HG02884 (cell line): Measurements from ENCODE around the gene NAT10.

Source experiments
- ATAC-seq: cut with Tn5 transposase; IDR thresholded peaks from one replicate; pipeline ENCODE4 v1.9.1; 2021; ENCODE audit warnings: mild to moderate bottlenecking, moderate library complexity; ENCODE audit not compliant: unreplicated experiment

NAT10 gene

GRCh38 chr11:34105957-34106504 is 602 bp downstream of the NAT10 start:
- ATAC-seq = no peak

DNA sequence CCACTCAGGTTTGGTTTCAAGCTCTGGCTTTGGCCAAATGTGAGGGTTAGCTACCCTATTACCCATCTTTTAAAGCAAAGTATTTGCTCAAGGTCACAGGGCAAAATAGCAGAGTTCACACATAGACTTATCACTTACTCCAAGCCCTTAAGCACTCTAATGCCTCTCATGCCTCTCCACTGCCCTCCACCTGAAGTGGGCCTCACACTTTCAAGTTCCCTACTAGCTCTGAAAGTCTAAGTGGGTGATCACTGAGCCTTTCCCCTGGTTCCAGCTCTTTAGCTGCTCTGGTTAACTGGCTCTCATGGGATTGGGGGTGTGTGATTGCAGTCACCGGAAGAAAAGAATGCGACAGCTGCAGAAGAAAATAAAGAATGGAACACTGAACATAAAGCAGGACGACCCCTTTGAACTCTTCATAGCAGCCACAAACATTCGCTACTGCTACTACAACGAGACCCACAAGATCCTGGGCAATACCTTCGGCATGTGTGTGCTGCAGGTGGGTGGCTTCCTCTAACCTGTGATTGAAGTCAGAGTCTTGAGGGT is 6.4 kb downstream of the NAT10 start:
- no peak for ATAC-seq

DNA sequence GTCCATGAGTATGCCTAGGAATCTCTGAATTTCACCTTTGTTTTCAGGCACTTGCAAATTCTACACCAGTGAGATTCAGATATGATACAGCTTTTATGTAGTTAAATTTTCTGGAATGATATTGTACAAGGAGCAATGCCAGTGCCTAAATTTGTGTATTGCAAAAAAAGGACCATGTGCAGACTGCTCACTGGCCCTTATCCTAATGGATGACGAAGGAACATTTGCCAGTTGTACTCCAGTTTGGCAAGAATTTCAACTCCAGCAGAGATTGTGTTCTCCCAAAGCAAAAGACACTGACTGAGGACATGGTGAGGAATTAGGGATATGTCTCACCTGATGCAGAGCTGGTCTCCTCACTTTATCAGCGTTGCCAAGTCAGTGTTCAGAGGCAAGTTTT is 8.6 kb downstream of the NAT10 start:
- no peak for ATAC-seq

- ATAC-seq = no peak
Observed at GRCh38 chr11:34114471-34114870, 9.0 kb downstream of the NAT10 start.

DNA sequence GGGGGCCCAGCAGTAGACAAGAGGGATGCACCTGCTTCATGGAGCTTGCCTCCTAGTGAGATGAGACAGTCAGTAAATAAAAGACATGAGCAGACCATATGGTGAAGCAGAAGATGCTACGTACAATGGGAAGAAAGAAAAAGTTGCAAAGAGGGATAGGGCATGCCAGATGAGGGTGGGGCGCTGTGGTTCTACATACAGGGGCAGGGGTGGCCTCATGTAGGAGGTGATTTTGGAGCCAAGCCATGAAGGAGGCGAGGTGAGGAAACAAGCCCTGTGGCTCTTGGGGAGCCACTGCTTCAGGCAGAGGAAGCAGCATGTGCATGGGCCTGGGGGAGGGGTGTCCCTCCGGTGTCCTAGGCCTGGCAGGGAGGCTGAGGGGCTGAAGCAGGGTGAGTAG is 15.2 kb downstream of the NAT10 start:
- ATAC-seq = no peak

DNA sequence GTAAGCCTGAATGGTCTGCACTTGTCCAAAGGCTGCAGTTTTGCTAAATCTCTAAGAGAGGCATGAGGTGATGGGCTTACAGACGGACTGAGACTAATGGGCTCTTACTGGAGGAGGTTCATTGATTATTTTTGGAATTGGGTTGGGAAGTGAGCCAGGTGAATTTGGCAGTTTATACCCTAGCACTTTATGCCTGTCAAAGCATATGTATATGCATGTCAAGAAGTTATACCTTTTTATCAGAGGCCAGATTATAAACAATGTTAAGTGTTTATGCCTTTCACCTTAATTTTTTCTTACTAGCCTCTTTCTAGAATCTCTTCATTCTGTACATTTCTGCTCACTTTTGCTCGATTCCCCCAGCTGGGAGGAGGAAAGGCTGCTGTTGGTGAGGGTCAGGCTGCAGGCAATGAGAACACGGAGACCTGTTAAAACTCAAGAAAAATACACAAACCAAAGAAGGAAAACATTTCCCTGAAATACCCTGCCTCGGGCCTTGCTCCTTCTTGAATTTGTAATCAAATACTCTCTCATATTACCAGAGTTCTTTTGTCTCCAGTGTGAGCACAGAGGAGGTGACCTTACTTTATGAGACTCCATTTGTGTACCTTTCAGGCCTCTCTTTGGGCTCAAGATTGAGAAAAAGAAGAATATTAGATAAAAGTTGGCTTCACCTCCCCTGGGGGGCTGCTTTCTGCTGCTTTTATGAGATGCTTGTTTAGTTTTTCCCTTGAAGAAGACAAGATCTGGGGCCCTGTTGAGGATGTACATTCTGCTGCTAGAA is 19.6 kb downstream of the NAT10 start:
- no peak for ATAC-seq

DNA sequence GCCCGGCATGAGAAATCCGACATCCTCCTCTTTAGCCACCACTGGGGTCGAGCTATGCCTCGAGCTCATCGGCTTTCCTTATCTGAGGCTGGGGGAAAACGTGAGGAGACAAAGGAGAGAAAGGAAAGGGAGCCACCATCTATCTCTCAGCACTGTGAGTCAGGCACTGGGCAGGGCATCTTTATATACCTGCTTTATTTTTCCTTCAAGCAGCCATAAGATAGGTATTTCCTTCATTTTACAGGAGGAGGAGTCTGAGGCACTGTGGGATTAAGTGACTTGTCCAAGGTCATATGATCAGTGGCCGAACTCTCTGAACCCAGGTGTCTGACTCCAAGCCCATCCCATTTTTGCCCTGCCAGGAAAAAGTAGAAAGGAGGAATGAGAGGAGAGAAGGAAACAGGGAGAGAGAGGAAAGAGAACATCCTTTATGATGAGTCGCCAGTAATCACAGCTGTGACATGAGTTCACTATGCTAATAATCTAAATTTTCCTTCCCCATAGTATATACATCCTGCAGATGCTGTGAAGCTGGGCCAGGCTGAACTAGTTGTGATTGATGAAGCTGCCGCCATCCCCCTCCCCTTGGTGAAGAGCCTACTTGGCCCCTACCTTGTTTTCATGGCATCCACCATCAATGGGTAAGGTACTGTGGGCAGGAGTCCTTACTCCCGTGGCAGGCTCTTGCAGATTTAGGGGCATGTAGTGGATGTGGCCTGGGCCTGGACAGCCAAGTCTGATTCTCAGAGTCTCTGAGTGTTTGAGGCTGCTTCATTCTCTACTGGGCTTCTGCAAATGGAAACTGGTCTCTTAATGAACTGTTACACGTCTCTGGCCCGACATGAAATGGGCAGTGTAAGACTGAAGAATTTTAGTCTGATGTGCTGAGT is 21.8 kb downstream of the NAT10 start:
- no peak for ATAC-seq

GRCh38 chr11:34128824-34129223 is 23.4 kb downstream of the NAT10 start:
- ATAC-seq = no peak

- no peak for ATAC-seq
Observed at GRCh38 chr11:34132261-34132965, 27.0 kb downstream of the NAT10 start.

GRCh38 chr11:34134765-34135164 is 29.3 kb downstream of the NAT10 start:
- no peak for ATAC-seq

DNA sequence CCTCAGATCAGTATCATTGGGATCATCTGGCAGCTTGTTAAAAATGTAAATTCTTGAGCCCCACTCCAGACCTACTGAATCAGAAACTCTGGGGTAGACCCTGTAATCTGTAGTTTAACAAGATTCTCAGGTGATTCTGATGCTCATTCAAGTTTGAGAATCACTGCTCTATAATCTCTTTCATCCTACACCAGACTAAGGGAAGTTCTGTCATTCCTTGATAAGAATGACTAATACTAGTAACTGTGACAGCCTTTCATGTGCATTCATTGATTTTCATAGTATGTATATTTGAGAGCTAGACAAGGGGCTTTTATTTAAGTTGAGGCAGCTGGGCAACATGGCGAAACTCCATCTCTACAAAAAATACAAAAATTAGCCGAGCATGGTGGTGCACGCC is 30.0 kb downstream of the NAT10 start:
- ATAC-seq = no peak

DNA sequence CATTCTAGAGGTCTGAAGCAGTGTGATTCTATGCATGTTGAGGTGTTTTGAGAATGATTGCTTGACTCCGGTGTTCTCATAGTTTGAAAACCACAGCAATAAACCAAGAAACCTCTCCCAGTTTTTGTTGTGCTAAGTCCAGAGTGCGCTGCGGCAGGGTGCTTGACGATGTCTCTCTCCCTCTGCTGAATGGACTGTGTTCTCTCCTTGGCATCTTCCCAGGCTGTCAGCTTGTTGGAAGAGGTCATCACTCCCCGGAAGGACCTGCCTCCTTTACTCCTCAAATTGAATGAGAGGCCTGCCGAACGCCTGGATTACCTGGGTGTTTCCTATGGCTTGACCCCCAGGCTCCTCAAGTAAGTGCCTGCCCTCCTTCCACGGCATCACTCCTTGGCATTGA is 31.0 kb downstream of the NAT10 start:
- ATAC-seq = no peak

GRCh38 chr11:34139346-34139745 is 33.9 kb downstream of the NAT10 start:
- no peak for ATAC-seq

DNA sequence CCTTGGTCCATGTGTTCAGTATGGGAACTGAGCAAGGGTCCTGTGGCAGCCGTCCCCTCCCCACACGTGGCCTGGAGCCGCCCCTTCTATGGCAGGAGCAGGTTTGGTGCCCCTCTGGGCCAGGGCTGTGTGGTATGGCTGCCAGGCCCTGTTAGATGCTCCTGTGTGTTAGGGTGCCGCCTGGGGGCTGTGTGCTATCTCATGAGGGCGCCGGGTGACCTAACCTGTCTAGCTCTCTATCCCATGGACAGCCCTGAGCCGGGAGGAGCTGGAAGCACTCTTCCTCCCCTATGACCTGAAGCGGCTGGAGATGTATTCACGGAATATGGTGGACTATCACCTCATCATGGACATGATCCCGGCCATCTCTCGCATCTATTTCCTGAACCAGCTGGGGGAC is 34.7 kb downstream of the NAT10 start:
- no peak for ATAC-seq

DNA sequence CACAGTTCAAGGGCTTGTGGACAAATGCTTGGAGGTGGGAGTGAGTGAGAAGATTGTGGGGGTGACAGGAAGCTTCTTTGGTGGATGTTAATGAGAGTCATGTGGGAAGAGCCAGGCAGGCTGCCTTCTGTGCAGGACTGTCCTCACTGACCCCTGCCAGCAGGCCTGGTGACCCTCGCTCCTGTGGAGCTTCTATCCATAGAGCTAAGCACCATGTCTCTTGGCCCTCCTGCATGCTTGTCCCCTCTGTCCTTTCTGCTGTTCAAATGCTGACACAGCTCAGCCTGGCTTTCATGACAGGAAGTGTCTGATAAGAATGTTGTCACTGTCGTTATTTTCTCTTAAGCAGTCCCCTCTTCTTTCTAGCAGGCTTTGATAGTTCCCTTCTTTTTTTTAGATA is 37.6 kb downstream of the NAT10 start:
- ATAC-seq = no peak

DNA sequence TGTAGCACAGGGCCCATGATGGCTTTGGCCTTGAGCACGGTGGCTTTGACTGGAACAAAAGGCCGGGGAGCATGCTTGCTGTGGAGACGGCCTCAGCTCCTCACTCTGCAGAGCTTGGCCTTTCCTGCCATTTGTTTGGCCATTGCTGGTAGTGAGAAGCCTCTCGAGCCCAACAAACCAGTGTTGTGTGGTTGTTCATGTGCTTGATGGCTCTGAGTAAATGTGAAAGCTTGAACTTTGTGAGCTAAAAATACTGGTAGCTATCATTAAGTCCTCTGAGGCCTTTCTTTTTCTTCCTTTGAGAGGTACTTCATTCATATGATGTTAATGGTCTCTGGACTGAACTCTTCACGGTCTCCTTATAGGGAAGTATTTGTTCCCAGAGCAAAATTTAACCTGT is 39.6 kb downstream of the NAT10 start:
- peak; percentile 62 for ATAC-seq

DNA sequence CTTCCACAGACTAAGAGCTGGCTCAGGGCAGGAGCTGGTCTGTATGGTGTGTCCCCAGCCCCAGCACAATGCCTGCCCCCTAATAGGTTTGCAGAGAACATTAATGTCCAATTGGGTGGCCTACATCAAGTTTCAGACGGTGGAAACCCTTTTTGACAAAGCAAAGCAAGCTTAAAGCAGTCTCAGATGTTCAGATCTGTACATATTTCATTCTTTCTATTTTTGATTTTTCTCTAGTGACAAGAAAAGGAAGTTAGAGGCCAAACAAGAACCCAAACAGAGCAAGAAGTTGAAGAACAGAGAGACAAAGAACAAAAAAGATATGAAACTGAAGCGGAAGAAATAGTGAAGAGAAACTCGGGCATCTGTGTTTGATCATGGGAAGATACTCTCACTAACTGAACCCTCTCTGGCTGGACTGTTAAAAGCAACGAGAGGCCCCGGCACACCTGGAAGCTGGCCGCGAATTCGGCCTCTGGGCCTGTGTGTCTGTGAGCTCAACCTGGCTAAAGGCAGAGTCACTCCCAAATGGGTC is 40.5 kb downstream of the NAT10 start:
- ATAC-seq = peak; percentile 50

DNA sequence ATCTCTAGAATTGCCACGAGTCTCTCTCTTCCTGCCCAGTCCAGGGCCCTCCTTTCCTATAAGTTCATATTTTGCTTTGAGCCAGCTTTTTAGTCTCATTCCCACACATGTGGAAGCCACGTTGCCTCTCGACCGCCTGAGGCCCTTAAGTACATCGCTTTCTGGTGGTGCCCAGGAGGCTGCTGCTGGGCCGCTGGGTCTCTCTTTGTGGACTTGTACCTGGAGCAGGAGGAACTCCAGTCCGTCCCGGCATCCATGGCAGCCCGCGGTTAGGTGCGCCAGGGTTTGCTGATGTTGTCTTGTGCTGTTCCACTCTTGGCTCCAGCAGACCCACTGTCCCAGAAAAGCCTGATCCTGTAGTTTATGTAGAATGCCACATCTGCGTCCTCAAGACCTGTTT is 41.0 kb downstream of the NAT10 start:
- ATAC-seq = no peak

DNA sequence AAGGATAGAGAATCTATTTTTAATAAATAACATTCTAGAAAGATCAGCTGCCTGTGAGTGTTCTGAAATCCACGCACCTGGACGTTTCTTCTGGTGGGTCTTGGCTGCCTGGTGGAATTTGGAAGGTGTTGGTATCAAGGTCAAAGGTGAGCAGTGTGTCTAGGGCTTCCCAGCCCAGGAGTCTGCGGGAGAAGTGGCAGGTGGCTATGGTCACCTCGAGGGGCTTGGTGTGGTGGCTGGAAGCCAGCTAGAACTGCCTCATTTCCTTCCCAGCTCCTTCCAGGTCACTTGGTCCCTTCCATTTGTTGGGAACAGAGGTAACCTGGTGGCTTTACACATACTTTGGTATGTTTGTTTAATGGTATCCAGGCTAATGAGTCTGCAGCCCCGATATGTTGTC is 41.4 kb downstream of the NAT10 start:
- no peak for ATAC-seq

DNA sequence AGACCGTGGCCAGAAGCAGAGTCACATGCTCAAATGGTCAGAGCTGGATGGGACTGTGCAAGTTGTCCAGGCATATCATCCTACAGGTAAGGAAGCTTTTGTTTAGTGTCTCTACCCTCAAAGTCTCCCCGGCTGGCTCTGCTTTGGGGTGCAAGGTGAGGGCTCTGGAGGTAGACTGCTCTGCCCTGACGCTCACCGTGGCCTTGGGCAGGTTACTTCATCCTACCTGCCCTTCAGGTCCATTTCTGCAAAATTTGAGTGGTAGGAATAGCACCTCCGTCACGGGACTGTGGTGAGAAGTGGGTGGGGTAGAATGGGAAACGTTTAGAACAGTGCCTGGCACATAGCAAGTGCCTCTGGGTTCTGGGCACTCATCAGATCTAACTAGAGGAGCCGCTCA is 42.2 kb downstream of the NAT10 start:
- ATAC-seq = no peak
